Lung (tissue), 12 donors: Measurements from ENCODE around the gene COBL. TPM values are rescaled to one million over a fixed set of nuclear protein-coding genes. Genes with fewer than 3 reads are reported as not detected.

Experiments used
- ATAC-seq: fragments of 200-7000 bp; cut with Tn5 transposase; one replicate; pipeline ENCODE4 v1.9.1; 2020; ENCODE audit warnings: moderate number of reproducible peaks; ENCODE audit not compliant: insufficient read depth, low FRiP score
- DNase-seq, 3 donors: peaks; one replicate each; pipeline ENCODE4 v3.0.0-alpha.2; 2013 to 2017
- H3K27ac ChIP-seq, 2 donors: one replicate each; pipeline ENCODE4 v1.5.1; 2013; ENCODE audit warnings: mild to moderate bottlenecking in 2 of 2, moderate library complexity in 2 of 2, control low read depth in 1 of 2, inconsistent platforms in 1 of 2, low read depth in 1 of 2, low read length in 1 of 2
- H3K27me3 ChIP-seq, 3 donors: one replicate each; pipeline ENCODE4 v1.5.1; 2013; ENCODE audit warnings: low read length in 2 of 3; ENCODE audit not compliant: control insufficient read depth in 3 of 3, insufficient read depth in 3 of 3
- H3K36me3 ChIP-seq, 4 donors: one replicate each; pipeline ENCODE4 v1.5.1; 2013; ENCODE audit warnings: low read length in 4 of 4, mild to moderate bottlenecking in 1 of 4, moderate library complexity in 1 of 4; ENCODE audit not compliant: control insufficient read depth in 4 of 4, insufficient read depth in 4 of 4
- H3K4me1 ChIP-seq, 5 donors: one replicate each; pipeline ENCODE4 v1.5.1; 2013; ENCODE audit warnings: low read length in 5 of 5, mild to moderate bottlenecking in 2 of 5, moderate library complexity in 1 of 5; ENCODE audit not compliant: control insufficient read depth in 5 of 5, insufficient read depth in 5 of 5
- H3K4me3 ChIP-seq: one replicate; pipeline ENCODE4 v1.5.1; 2013; ENCODE audit warnings: mild to moderate bottlenecking, control low read depth, moderate library complexity
- H3K9ac ChIP-seq, 2 donors: one replicate each; pipeline ENCODE4 v1.5.1; 2013; ENCODE audit warnings: low read length in 2 of 2, control low read depth in 1 of 2; ENCODE audit not compliant: insufficient read depth in 1 of 2
- H3K9me3 ChIP-seq, 4 donors: one replicate each; pipeline ENCODE4 v1.5.1; 2013; ENCODE audit warnings: low read length in 3 of 4, mild to moderate bottlenecking in 1 of 4, moderate library complexity in 1 of 4; ENCODE audit not compliant: control insufficient read depth in 4 of 4, insufficient read depth in 3 of 4
- WGBS, 2 donors: extraction: QIAGEN DNeasy Blood & Tissue Kit; methylation state at CpG; one replicate each; pipeline ENCODE4 v1.1.7; 2013; 5-methylcytosine and 5-hydroxymethylcytosine counted together
- polyA plus RNA-seq, 2 donors: library from polyadenylated mRNA; stranded (reverse); fragments of 200-250 nt; gene quantifications; one replicate each; pipeline ENCODE4 v1.2.1, GENCODE V29; 2013
- total RNA-seq, 2 donors: library from RNA; depleted of rRNA in 1 of 2; stranded (reverse); fragments of >200 nt in 1 of 2; gene quantifications; one replicate each; pipeline ENCODE4 v1.2.1, GENCODE V29; 2014 to 2021
- TF ChIP-seq, protein P1 (sequence below): IDR thresholded peaks from 2 replicates; pipeline ENCODE4 v1.5.1; 2012; ENCODE audit warnings: mild to moderate bottlenecking; ENCODE audit errors: control extremely low read depth, extremely low read depth
- donor health status: control.
- donor health status: control.
- donor health status: Bipolar disorder and iron deficiency.
- donor health status: healthy.
- donor health status: DM: yes; HTN: yes; CAD: no.

Gene COBL
- total and polyA plus RNA-seq, 4 donors: 6.3 to 38.1 (median 15.0) TPM

DNA sequence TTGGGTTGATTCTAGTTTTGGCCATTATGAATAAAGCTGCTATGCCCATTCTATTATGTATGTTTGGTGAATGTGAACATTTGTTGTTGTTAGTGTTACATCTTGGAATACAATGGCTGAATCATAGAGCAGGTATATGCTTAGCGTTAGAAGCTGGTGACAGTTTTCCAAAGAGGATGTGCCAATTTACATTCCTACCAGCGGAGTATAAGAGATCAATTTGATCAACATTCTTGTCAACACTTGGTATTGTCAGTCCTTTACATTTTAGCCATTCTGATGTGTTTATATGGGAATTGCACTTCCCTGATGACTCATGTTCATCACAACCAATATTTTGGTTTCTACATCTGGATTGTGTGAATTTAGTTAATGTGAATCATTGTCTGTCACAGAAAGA lies 37.8 kb upstream of the COBL start:
- no peak for DNase-seq
- Histone ChIP-seq H3K4me3 (no peak overlapping the region), H3K27me3 (no peaks in the 10 kb centered on the region), H3K27ac (no peak overlapping the region), H3K9me3 (peaks cover 0 to 4% (median 0%) of the 10 kb centered on the region in 4 donors), H3K36me3 (no peaks in the 10 kb centered on the region), H3K4me1 (peaks cover 0 to 7% (median 3%) of the 10 kb centered on the region in 5 donors), H3K9ac (no peak overlapping the region)
- TF ChIP-seq, protein P1, sequence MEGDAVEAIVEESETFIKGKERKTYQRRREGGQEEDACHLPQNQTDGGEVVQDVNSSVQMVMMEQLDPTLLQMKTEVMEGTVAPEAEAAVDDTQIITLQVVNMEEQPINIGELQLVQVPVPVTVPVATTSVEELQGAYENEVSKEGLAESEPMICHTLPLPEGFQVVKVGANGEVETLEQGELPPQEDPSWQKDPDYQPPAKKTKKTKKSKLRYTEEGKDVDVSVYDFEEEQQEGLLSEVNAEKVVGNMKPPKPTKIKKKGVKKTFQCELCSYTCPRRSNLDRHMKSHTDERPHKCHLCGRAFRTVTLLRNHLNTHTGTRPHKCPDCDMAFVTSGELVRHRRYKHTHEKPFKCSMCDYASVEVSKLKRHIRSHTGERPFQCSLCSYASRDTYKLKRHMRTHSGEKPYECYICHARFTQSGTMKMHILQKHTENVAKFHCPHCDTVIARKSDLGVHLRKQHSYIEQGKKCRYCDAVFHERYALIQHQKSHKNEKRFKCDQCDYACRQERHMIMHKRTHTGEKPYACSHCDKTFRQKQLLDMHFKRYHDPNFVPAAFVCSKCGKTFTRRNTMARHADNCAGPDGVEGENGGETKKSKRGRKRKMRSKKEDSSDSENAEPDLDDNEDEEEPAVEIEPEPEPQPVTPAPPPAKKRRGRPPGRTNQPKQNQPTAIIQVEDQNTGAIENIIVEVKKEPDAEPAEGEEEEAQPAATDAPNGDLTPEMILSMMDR: no peak
- 92 to 96% methylated on average over 2 of the region's 2 CpGs for WGBS, 2 donors
- no peak for ATAC-seq

DNA sequence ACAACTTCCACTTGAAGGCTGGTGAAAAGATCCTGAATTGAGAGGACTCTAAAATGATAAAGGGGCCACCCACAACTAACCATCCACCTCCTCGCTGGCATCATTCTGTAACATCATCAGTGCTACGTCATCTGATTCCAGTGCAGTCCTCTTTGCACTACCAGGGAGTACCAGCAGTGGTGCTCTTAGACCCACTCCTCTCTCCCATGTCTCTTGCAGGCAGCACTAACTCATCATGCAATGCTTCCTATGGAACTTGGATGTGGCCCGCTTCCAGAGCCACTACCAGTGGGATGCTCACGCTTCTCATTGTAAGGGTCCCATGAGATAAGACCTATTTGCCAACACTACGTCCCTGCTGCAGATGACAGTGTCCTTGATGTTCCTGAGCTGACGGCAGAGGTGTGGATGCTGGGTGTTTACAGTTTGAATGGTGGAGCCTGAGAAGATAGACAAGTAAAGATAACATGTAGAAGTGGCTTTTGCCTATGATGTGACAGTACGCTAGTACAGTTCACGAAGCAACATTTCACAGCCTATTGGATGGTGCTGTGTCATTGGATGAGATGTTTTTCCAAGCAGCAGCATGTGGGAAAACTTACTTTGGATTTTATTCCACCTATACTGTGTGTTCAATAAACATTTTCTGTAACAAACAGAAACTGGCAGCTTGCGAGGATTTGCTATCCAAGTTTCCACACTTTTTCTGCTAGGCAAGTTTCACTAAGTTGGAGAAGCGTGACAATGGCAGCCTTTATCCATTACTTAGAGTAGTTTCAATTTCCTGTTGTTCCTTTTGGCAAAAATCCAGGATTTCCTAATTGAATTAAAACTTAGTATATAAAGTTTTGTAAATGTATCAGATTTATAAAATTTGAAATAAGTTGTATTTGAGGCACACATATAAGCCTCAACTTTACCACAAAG lies 35.8 kb upstream of the COBL start:
- ATAC-seq (no peak), DNase-seq (peak in 2 of 3 donors; percentile 25 to 41)
- TF ChIP-seq, protein P1: no peak
- no peaks in the 10 kb centered on the region for H3K36me3 ChIP-seq
- H3K4me3 ChIP-seq: no peak overlapping the region
- H3K27me3 ChIP-seq: no peaks in the 10 kb centered on the region
- peaks cover 0 to 7% (median 3%) of the 10 kb centered on the region in 5 donors for H3K4me1 ChIP-seq
- WGBS, 2 donors: 87 to 93% methylated on average over 10 of the region's 10 CpGs
- H3K9me3 ChIP-seq: peaks cover 0 to 4% (median 0%) of the 10 kb centered on the region in 4 donors
- H3K27ac ChIP-seq: no peak overlapping the region
- no peak overlapping the region for H3K9ac ChIP-seq

DNA sequence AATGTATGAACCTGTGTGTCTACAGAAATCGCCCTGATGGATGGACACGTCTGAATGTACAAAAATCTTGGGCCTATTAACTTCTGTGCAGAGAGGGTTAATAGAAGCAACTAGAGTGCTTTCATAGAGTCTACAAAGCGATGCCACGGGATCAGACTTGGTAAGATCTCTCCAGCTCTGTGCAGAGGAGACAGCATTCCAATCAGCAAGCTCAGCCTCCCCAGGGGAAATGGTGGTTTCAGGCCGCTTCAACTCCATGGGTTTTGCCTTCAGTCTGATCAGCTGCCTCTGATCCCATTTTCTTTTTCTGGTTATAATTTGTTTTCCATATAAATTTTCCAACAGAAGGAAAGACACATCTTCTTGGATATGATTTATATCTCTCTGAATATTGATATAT lies 35.1 kb upstream of the COBL start:
- no peaks in the 10 kb centered on the region for H3K36me3 ChIP-seq
- TF ChIP-seq, protein P1: no peak
- ATAC-seq: no peak
- H3K9ac ChIP-seq: no peak overlapping the region
- 87 to 90% methylated on average over 5 of the region's 5 CpGs for WGBS, 2 donors
- H3K4me1 ChIP-seq: peaks cover 0 to 7% (median 2%) of the 10 kb centered on the region in 5 donors
- no peaks in the 10 kb centered on the region for H3K27me3 ChIP-seq
- DNase-seq: no peak
- peaks cover 0 to 4% (median 0%) of the 10 kb centered on the region in 4 donors for H3K9me3 ChIP-seq
- H3K27ac ChIP-seq: no peak overlapping the region
- H3K4me3 ChIP-seq: no peak overlapping the region
